ENCODE results near the gene TUBGCP3.

The TUBGCP3 gene

DNA sequence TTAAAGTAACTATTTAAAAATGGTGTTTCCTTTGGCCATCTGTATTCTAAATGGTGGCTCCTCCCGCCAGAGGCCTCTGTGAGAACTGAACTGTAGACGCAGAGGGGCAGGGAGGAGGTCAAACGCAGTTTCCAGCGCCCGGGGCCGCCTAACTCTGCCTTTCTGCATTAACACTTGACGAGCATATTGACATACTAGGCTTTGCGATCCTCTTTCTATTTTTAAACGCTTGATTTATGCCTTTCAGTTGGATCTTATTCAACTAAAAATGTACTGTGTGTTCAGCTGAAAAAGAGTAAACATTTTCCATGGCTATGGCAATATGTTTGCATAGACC, 137.1 kb downstream of the TUBGCP3 start:
- DNase-seq: no peak

DNA sequence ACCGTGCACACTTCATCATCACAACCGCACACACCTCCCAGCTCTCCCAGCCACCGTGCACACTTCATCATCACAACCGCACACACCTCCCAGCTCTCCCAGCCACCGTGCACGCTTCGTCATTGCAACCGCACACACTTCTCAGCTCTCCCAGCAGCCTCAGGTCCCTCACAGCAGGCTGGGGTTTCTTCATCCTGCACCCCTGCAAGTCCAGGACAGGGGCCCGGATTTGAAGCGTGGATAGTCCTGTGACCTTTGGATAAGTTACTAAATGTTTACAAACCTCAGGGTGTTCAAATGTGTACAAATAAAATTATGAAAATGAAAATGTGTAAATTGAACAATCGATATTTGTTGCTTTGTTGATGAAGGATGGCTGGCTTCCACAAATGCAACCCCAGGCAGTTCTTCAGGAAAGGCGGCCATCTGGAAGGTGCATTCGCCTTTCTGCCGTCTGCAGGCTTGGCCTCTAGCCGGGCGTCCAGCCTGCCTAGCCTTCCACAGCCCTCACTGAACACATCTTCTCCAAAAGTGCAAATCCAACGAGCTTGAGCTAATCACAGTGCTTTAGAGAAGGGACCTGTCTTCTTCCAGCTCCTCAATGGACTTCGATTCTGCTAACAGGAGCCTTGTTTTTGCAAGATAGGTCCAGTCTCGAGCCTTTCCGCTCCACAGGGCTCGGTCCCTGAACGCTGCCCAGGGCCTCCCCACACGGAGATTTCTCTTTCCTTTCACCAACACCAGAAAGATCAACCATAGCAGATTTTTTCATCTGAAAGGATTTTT, 137.6 kb downstream of the TUBGCP3 start:
- DNase-seq: no peak

DNA sequence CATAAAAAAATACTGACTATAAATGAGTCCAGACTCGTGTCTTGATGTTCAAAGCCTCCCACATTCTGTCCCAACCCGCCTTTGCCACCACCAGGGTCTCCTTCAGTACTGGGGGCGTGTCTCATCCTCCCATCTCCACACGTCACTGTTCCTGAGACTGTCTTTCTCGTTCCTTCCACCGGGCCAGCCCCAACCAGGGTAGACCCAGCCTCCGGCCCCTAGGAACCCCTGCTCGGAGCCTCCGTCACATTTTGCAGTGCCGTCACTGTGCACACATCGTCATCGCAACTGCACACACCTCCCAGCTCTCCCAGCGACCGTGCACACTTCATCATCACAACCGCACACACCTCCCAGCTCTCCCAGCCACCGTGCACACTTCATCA, 138.4 kb downstream of the TUBGCP3 start:
- DNase-seq: no peak

DNA sequence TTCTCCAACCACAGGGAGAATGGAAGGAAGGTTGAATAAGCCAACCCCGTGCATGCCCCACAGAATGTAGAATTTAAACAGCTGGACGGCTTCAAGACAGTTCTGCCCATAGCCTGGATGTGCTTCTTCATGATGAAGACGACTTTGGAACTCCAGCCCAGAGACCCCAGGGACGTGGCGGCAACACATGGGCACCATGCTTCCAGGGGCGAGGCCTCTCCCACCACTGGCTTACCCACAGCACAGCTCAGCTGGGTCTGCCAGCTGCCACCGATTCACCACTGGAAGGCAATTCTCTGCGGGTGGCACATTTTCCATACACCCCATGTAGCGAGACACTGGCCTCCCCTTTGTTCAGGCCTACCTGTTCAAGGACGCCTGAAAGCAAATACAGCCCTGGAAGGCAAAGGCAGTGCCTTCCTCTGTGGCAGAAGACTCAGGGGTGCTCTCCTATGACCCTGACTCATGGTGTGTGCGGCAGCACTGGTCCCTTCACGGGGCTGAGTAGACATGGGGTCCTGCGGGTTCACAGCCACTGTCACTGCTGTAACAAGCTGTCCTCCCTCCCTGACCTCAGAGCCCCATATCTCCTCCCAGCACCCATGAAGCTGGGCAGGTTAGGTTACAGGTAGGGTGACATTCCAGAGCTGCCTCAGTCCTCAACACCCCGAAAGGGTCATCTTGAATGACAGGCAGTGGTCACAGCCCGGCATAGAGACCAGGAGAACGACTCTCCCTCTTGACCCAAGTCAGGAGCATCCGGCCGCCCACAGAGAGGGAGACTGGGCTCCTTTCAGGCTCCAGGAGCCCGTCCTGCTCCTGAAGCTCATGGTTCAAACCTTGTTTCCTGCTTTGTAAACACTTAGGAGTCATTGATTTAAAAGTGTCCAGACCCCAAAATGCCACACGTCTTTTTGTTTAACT, 139.1 kb downstream of the TUBGCP3 start:
- DNase-seq: no peak

DNA sequence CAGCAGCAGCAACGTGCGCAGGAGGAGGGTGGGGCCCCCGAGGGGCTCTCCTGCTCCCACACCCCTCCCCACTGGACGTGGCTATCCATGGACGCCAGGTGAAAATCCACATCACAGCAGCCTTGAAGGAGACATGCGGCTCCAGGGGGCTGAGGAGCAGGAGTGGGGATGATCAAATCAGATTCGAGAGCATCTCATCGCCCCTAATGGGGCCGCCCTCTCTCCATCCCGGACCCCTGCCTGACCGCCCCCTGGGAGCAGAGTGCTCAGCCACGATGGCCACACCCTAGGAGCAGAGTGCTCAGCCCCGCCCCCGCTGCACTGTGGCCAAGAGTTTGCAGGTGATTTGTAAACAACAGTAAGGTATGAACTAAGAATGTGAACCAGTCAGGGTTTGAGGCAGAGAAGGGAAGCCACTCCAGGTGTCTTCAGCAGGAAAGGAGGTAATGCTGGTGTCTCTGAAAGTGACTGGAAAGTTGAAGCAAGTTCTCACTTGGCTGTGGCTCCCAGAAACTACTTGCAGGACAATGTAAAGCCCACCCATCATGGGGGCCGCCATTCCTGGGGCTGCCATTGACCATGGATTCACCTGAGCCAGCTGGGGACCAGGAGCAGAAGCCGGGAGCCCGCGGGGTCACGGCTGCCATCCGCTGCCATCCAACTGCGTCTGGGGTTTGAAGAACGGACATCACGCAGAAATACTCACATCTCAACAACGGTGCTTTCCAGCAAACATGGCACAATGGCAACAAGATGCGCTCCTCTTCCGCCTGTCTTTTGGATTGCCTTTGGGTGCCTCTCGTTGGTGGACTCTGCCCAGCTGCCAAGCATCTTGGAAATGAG, 140.0 kb downstream of the TUBGCP3 start:
- DNase-seq: no peak

DNA sequence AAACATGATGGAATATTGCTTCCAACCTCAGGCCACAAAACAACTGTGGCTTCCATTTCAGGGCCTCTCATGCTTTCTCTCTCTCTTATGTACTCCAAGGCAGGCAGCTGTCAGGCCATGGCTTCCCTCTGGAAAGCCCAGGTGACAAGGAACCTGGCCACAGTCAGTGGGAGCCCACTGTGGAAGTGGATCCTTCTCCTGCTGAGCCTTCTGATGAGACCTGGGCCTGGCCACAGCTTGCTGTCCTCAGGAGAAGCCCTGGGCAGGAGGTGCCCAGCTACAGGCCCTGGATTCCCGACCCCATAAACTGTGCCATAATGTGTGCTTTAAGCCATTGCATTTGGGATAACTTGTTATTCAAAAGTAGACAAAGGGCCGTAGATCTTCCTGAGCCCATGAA, 140.6 kb downstream of the TUBGCP3 start:
- DNase-seq: no peak

DNA sequence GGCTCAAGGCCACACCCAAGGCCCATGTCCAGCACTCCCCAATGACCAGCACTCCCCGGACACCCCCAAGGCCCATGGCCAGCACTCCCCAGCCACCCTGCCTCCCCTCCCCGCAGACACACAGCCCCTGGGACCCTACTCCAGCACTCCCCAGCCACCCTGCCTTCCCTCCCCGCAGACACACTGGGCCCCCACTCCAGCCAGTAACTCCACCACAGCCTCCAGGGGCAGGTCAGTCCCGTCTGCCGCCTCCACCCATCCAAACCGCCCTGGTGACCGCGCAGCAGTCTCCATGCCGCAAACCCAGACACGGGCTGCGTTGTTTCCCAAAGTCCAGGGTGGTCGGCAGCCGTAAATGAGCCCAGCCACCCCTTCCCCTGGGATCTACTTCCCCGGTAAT, 141.1 kb downstream of the TUBGCP3 start:
- DNase-seq: no peak

DNA sequence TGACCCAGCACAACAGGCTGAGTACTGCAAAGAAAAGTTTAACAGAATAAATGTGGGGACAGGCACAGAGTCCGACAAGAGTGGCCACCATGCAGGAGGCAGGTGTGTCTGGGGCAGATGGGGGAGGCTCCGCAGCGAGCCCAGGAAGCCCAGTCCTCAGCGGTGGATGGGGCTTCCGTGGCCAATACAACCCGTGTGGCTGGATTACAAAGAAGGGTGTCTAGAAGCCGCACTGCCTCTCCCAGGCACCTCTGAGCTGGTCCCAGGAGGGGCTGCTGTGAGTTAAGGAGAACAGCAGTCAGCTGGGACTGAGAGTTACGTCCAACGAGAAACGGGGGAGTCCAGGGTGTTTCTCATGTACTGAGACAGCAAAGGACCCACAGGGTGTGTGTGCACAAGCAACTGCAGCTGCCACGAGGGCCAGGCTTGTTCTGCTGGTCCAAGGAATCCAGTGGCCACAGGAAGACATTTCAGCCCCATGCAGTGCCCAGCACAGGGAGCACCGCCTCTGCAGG, 141.5 kb downstream of the TUBGCP3 start:
- DNase-seq: no peak

DNA sequence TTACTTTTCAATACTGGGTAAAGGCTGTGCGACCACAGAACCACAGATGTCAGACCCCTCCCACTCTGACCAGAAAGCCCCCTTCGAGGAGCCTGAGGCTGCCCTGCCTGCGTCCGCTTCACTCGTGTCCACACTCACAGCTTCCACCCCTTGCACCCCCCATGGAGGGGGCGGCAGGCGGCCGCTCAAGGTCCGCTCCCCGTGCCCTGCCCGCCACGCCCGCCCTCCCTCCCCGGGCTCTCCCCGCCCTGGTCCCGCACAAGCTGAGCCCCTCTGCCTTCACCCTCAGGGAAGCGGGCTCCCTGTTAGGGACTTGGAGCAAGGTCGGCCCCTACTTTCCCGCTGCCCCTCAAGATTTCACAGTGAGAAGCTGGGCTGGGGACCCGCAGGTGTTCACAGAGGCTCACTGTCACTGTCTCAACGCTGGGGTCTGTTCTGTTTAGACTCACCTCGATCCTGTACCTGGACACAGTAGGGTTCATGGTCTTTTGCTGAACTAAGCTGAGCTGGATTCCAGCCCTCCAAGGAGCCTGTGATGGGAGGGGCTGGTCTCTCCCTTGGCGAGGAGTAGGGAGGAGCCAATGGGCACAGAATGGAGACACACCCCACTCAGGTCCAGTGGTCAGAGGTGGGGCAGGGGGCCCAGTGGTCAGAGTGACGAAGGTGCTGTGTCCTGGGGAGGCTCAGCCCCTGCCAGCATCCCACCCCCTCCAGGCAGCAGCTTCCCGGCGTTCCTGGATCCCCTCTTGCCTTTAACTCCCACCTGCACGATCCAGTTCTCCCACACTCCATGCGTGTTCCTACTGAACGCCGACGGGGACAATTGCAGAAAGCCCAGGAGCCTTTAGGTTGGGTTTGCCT, 142.3 kb downstream of the TUBGCP3 start:
- DNase-seq: no peak

DNA sequence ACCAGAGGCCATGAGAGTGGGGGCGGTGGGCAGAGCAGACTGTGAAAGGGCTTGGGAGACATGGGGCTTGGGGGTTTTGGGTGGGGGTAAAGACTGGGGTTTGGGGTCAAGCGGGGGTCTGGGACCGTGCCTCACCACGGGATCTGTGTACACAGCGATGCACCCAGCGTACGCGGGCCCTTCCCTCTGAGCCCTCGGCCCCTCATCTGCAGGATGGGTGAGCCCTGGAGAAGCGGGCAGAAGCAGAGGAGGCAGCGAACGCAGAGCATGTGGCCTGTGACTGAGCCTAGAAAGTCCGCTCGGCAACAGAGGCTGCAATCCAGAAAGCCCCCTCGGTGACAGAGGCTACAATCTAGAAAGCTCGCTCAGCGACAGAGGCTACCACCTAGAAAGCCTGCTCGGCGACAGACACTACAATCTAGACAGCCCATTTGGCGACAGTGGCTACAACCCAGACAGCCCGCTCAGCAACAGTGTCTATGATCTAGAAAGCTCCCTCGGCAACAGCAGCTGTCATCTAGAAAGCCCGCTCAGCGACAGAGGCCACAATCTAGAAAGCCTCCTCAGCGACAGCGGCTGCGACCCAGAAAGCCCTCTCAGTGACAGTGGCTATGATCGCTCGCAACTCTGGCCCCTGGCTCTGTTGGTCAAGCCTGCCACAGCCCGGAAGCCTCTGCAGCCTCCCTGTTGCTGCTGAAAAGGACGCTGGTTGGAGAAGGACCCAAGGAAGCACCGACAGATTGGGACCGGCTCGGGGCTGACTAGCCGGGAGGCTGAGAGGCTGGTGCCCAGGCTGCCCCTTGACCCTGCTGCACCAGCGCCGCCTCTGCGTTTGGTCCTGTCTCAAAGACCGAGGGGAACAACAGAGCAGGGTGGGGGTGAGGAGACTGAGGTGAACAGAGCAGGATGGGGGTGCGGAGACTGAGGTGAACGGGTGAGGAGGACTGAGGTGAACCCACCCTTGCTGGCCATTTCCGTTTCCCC, 143.2 kb downstream of the TUBGCP3 start:
- no peak for DNase-seq

DNA sequence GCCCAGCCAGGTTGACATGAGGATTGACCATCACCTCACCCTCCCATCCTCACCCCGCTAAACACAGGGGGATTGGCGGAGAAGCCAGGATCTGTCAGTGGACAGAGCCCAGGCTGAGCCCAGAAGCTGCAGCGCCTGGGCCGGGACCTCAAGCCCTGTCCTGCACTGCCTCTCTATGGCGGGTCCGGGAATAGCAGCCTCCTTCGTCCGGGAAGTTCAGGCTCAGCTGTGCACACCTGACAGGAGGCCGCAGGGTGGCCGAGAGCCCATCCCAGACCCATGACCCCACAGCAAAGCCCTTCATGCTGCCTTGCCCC, 144.0 kb downstream of the TUBGCP3 start:
- DNase-seq: peak; percentile 24

DNA sequence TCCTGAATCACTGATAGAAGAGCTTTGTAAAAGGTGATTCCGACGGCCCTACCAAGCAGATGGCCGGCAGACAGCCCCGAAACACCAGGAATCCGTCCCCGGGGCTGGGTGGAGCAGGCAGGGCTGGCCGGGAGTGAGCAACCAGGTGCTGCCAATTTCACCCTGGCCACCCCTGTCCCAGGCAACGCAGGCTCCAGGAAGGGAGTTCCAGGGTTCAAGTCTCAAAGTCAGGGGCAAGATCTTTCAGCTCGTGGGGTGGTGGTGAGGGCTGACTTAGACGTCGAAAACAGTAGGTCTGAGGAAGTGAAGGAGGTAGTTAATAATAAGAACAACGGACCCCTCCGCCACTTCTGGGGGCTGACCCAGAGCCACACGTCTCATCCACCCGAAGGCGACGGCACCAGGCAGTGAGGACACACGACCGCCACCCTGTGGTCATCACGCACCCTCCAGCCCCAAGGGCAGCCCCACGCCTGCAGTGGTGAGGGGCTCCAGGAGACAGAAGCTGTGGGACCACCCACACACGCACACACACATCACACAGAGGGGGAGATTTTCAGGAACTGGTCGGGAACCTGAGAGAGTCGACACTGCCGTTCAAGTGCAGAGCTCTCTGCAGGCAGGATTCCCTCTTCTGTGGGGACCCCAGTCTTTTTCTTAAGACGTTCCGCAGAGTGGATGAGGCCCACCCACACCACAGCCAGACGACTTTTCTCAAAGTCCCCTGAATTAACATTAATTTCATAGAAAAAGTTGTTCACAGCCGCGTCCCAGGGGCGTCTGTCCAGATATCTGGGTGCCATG, 144.6 kb downstream of the TUBGCP3 start:
- DNase-seq: no peak

DNA sequence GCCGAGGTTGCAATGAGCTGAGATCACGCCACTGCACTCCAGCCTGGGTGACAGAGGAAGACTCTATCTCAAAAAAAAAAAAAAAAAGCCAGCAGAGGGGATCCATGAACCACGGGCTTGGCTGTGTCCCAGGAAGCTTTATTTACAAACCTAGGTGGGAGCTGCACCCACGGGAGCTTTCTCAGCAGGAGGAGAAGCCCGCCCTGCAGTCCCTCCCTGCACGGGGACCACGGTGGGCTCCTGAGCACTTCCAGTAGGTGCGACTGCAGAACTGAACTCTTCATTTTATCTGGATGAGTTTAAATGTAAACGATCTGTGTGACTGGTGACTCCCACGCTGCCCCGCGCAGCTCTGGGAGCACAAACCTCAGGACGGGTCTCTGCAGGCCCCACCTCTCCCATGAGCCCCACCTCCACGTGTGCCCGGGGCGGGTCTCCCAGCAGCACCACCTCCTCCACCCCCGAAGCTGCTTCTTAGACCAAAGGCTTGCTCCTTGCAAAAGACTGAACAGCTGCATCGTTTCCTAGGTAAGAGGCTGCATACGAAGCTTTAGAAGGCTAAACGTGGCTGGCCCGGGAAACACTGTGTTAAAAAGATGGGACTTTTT, 145.4 kb downstream of the TUBGCP3 start:
- DNase-seq: no peak

DNA sequence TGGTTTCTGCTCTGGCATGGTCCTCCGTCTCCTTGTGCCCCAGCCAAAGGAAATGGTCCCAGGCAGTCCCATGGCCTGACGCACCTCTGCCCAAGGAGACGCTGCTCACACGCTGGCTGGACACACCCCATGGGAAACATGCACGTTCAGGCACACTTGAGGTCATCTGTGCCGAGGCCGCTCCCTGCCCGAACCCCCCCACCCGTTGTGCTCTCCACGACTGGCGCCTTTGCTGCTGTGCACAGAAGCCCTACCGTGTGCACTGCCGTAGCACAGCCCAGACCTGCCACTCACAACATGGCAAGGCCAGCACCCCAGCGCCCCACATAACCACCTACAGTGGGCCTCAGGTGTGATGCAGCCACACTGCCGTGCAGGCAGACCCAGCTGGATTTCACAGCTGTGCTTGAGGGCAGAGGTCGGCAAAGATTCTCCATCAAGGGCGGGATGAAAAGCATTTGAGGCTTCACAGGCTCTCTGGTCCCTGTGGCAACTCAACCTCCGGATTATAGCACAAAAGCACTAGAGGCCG, 146.1 kb downstream of the TUBGCP3 start:
- DNase-seq: no peak

DNA sequence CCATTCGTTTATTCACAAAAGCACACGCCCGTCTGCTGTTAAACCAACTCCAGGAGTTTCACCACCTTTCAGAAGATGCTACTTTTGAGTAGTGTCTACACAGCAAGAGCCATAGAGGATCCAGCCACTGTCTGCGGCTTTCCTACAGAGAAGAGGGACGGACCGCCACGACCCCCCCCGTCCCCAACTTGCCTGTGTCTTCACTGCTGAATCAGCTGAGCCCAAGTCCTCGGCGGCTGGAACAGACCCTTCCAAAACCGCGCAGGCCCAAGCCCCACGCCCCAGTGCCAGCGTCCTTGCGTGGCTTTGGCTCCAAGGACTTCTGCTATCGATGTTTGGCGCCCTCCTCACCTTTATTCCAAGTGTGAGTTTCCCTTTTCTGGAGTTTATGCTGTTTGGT, 146.7 kb downstream of the TUBGCP3 start:
- DNase-seq: no peak

DNA sequence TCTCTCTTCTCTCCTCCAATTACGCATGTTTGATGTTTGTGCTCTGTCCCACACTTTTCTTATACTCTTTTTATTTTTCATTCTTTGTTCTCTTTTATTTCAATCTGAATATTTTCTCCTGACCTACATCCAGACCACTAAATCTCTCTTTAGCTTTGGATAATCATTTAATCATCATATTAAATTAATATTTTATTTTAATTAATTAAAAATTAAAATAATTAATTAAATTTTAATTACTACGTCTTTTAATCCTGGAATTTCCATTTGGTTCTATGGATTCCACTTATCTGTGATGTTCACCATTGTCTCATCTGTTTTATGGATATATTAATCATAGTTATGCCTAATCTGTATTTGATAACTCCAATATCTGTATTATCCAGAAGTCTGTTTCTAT, 149.4 kb downstream of the TUBGCP3 start:
- no peak for DNase-seq

DNA sequence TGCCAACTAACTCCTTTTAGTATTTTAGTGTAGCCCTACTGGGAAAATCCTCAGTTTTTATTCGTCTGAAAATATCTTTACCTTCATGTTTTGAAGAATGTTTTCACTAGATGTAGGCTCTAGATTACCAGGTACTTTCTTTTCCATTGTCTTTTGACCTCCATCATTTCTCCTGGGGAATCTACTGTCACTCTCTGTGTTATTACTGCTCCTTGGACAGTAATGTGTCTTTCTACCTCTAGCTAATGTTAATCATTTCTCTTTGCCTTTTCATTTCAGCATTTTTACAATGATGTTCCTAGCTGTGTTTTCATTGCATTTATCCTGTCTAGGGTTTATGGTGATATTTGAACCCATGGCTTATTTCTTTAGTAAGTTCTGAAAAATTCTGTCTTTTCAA, 149.9 kb downstream of the TUBGCP3 start:
- DNase-seq: no peak

DNA sequence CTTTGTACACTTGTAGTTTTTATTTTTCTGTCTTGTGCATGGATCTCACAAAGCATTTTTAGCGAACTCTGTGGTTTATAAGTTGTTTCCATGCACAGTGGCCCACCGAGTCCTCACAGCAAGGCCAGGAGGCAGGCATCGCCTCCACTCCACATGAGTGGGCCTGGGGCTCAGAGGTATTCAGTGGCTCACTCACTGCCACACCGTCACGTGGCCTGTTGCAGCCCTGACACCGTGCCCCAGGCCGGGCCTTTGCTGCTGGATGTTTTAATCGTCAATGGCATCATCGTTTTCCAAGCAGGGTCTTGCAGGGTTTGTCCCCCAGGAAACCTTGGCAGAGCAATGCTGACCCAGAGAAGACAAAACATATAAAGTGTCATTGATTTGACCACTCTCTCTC, 152.0 kb downstream of the TUBGCP3 start:
- DNase-seq: no peak
